ENCODE data around the gene TCF4. TPM values are rescaled to one million over a fixed set of nuclear protein-coding genes. Genes with fewer than 3 reads are reported as not detected.

The TCF4 gene
- total RNA-seq, 1 experiment from 2014 or later: 104 TPM

- peaks cover 97% of the 10 kb centered on the region for H3K4me1 Mint-ChIP-seq
- H3K27me3 Mint-ChIP-seq (ENCODE audit: low read depth): no peaks in the 10 kb centered on the region
- no peak for TF ChIP-seq ZNF671 (CRISPR knock-in tag; IDR thresholded peaks at IDR 0.05)
- TF ChIP-seq E2F4 (CRISPR knock-in tag; IDR thresholded peaks at IDR 0.05; ENCODE audit: borderline replicate concordance, low read depth): no peak
- no peak for DNase-seq (ENCODE audit: low spot score)
- no peaks in the 10 kb centered on the region for H3K36me3 Mint-ChIP-seq
- H3K27ac Mint-ChIP-seq: peak overlapping the region; percentile 93
- ATAC-seq: no peak; the same call in 1 of the 2 replicates
- ChIA-PET CTCF (no interaction called here), POLR2A (no interaction called here)
- peak overlapping the region; percentile 49 for H3K4me3 Mint-ChIP-seq
- no peaks in the 10 kb centered on the region for H3K9me3 Mint-ChIP-seq
Measured at GRCh38 chr18:55419947-55420664, 167.9 kb downstream of the TCF4 start.

- peak overlapping the region; percentile 49 for H3K4me3 Mint-ChIP-seq
- H3K9me3 Mint-ChIP-seq: no peaks in the 10 kb centered on the region
- CTCF ChIA-PET: no interaction called here
- DNase-seq (ENCODE audit: low spot score) (no peak), ATAC-seq (peak; percentile 19; the same call in 1 of the 2 replicates)
- POLR2A ChIA-PET: no interaction called here
- H3K27ac Mint-ChIP-seq: peak overlapping the region; percentile 93
- no peaks in the 10 kb centered on the region for H3K27me3 Mint-ChIP-seq (ENCODE audit: low read depth)
- H3K4me1 Mint-ChIP-seq: peaks cover 97% of the 10 kb centered on the region
- TF ChIP-seq NFATC4 (CRISPR knock-in tag; IDR thresholded peaks at IDR 0.05) (no peak), FOXP4 (CRISPR knock-in tag; IDR thresholded peaks at IDR 0.05) (peak; percentile 23; the same call in 1 of the 2 replicates)
- H3K36me3 Mint-ChIP-seq: no peaks in the 10 kb centered on the region
Measured at GRCh38 chr18:55419132-55419946, 168.7 kb downstream of the TCF4 start.

GRCh38 chr18:55418439-55418838 is 169.6 kb downstream of the TCF4 start:
- no peak overlapping the region for H3K4me3 Mint-ChIP-seq
- H3K27ac Mint-ChIP-seq: no peak overlapping the region
- peaks cover 97% of the 10 kb centered on the region for H3K4me1 Mint-ChIP-seq
- ChIA-PET CTCF (no interaction called here), POLR2A (no interaction called here)
- H3K9me3 Mint-ChIP-seq: no peaks in the 10 kb centered on the region
- H3K27me3 Mint-ChIP-seq (ENCODE audit: low read depth): no peaks in the 10 kb centered on the region
- ATAC-seq: no peak
- DNase-seq (ENCODE audit: low spot score): no peak
- H3K36me3 Mint-ChIP-seq: no peaks in the 10 kb centered on the region
- no peak for TF ChIP-seq TEAD4 (CRISPR knock-in tag; IDR thresholded peaks at IDR 0.05)
- TF ChIP-seq NR1H2 (CRISPR knock-in tag; IDR thresholded peaks at IDR 0.05): no peak
- no peak for TF ChIP-seq GABPB1 (CRISPR knock-in tag; IDR thresholded peaks at IDR 0.05)
- TF ChIP-seq AFF4 (CRISPR knock-in tag; IDR thresholded peaks at IDR 0.05; ENCODE audit: borderline replicate concordance): no peak
- TF ChIP-seq RORB (CRISPR knock-in tag; IDR thresholded peaks at IDR 0.05): no peak
- TF ChIP-seq ZNF317 (CRISPR knock-in tag; IDR thresholded peaks at IDR 0.05; ENCODE audit: borderline replicate concordance, low read depth): no peak
- TF ChIP-seq USF2 (CRISPR knock-in tag; IDR thresholded peaks at IDR 0.05): no peak
- no peak for TF ChIP-seq TEAD1 (CRISPR knock-in tag; IDR thresholded peaks at IDR 0.05)
- TF ChIP-seq FOXP1 (CRISPR knock-in tag; IDR thresholded peaks at IDR 0.05; ENCODE audit: borderline replicate concordance): no peak
- no peak for TF ChIP-seq ZNF512 (CRISPR knock-in tag; IDR thresholded peaks at IDR 0.05; ENCODE audit: borderline replicate concordance)
- no peak for TF ChIP-seq PRRX2 (CRISPR knock-in tag; IDR thresholded peaks at IDR 0.05)
- no peak for TF ChIP-seq ATF1 (CRISPR knock-in tag; IDR thresholded peaks at IDR 0.05)
- no peak for TF ChIP-seq STAT6 (CRISPR knock-in tag; conservative IDR thresholded peaks at IDR 0.05; ENCODE audit: low read depth)
- no peak for TF ChIP-seq ZNF671 (CRISPR knock-in tag; IDR thresholded peaks at IDR 0.05)

Data from WTC11 (cell line).